ENCODE data around the gene PROM1. TPM values are rescaled to one million over a fixed set of nuclear protein-coding genes. Genes with fewer than 3 reads are reported as not detected.
A peak's percentile ranks its signal among the peaks of the same experiment; 100 is the strongest.

PROM1 gene
- total RNA-seq, 1 experiment from 2014 or later = 65.1 TPM

DNA sequence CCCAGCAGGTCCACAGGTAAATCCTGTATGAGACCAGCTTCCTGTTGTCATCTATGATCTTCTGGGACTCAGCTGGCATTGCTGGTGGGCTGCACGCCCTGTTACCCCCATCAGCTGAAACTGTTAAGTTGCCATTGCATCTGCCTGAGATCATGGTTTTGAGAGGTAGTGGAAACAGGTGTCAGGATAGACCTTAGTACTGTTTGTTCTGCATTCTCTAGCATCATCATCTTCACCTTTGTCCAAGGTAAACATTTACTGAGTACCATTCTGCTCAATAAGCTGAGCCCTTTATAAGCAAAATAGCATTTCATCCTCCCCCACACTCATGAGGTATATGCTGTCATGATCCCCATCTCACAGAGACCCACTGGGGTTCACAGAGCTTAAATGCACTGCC, 42.9 kb upstream of the PROM1 start:
- no peaks in the 10 kb centered on the region for H3K9me3 Mint-ChIP-seq
- ATAC-seq = no peak
- CTCF ChIA-PET = interaction anchor here (0.8 to 1.2 kb wide), 2 partner anchors 79 to 321 kb away, joined by 3 to 5 read pairs; no protein-coding TSS in a partner anchor
- POLR2A ChIA-PET = no interaction called here
- no peak overlapping the region for H3K27ac Mint-ChIP-seq
- DNase-seq (ENCODE audit: low spot score) = no peak
- H3K36me3 Mint-ChIP-seq = no peaks in the 10 kb centered on the region
- TF ChIP-seq, protein P1, sequence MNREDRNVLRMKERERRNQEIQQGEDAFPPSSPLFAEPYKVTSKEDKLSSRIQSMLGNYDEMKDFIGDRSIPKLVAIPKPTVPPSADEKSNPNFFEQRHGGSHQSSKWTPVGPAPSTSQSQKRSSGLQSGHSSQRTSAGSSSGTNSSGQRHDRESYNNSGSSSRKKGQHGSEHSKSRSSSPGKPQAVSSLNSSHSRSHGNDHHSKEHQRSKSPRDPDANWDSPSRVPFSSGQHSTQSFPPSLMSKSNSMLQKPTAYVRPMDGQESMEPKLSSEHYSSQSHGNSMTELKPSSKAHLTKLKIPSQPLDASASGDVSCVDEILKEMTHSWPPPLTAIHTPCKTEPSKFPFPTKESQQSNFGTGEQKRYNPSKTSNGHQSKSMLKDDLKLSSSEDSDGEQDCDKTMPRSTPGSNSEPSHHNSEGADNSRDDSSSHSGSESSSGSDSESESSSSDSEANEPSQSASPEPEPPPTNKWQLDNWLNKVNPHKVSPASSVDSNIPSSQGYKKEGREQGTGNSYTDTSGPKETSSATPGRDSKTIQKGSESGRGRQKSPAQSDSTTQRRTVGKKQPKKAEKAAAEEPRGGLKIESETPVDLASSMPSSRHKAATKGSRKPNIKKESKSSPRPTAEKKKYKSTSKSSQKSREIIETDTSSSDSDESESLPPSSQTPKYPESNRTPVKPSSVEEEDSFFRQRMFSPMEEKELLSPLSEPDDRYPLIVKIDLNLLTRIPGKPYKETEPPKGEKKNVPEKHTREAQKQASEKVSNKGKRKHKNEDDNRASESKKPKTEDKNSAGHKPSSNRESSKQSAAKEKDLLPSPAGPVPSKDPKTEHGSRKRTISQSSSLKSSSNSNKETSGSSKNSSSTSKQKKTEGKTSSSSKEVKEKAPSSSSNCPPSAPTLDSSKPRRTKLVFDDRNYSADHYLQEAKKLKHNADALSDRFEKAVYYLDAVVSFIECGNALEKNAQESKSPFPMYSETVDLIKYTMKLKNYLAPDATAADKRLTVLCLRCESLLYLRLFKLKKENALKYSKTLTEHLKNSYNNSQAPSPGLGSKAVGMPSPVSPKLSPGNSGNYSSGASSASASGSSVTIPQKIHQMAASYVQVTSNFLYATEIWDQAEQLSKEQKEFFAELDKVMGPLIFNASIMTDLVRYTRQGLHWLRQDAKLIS (CRISPR knock-in tag; IDR thresholded peaks at IDR 0.05; ENCODE audit: borderline replicate concordance) = no peak
- TF ChIP-seq KAT7 (CRISPR knock-in tag; IDR thresholded peaks at IDR 0.05; ENCODE audit: borderline replicate concordance) = no peak
- TF ChIP-seq, protein P2, sequence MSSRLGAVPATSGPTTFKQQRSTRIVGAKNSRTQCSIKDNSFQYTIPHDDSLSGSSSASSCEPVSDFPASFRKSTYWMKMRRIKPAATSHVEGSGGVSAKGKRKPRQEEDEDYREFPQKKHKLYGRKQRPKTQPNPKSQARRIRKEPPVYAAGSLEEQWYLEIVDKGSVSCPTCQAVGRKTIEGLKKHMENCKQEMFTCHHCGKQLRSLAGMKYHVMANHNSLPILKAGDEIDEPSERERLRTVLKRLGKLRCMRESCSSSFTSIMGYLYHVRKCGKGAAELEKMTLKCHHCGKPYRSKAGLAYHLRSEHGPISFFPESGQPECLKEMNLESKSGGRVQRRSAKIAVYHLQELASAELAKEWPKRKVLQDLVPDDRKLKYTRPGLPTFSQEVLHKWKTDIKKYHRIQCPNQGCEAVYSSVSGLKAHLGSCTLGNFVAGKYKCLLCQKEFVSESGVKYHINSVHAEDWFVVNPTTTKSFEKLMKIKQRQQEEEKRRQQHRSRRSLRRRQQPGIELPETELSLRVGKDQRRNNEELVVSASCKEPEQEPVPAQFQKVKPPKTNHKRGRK (CRISPR knock-in tag; IDR thresholded peaks at IDR 0.05; ENCODE audit: borderline replicate concordance) = no peak
- no peak for TF ChIP-seq HMGA2 (CRISPR knock-in tag; IDR thresholded peaks at IDR 0.05)
- no peak for TF ChIP-seq PRRX2 (CRISPR knock-in tag; IDR thresholded peaks at IDR 0.05)
- TF ChIP-seq, protein P3, sequence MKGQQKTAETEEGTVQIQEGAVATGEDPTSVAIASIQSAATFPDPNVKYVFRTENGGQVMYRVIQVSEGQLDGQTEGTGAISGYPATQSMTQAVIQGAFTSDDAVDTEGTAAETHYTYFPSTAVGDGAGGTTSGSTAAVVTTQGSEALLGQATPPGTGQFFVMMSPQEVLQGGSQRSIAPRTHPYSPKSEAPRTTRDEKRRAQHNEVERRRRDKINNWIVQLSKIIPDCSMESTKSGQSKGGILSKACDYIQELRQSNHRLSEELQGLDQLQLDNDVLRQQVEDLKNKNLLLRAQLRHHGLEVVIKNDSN (CRISPR knock-in tag; IDR thresholded peaks at IDR 0.05) = no peak
- no peak for TF ChIP-seq MYBL2 (CRISPR knock-in tag; IDR thresholded peaks at IDR 0.05)
- TF ChIP-seq, protein P4, sequence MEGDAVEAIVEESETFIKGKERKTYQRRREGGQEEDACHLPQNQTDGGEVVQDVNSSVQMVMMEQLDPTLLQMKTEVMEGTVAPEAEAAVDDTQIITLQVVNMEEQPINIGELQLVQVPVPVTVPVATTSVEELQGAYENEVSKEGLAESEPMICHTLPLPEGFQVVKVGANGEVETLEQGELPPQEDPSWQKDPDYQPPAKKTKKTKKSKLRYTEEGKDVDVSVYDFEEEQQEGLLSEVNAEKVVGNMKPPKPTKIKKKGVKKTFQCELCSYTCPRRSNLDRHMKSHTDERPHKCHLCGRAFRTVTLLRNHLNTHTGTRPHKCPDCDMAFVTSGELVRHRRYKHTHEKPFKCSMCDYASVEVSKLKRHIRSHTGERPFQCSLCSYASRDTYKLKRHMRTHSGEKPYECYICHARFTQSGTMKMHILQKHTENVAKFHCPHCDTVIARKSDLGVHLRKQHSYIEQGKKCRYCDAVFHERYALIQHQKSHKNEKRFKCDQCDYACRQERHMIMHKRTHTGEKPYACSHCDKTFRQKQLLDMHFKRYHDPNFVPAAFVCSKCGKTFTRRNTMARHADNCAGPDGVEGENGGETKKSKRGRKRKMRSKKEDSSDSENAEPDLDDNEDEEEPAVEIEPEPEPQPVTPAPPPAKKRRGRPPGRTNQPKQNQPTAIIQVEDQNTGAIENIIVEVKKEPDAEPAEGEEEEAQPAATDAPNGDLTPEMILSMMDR (IDR thresholded peaks at IDR 0.05) = no peak
- TF ChIP-seq, protein P5, sequence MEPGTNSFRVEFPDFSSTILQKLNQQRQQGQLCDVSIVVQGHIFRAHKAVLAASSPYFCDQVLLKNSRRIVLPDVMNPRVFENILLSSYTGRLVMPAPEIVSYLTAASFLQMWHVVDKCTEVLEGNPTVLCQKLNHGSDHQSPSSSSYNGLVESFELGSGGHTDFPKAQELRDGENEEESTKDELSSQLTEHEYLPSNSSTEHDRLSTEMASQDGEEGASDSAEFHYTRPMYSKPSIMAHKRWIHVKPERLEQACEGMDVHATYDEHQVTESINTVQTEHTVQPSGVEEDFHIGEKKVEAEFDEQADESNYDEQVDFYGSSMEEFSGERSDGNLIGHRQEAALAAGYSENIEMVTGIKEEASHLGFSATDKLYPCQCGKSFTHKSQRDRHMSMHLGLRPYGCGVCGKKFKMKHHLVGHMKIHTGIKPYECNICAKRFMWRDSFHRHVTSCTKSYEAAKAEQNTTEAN (CRISPR knock-in tag; IDR thresholded peaks at IDR 0.05) = no peak
- no peak for TF ChIP-seq ZNF671 (CRISPR knock-in tag; IDR thresholded peaks at IDR 0.05)
- no peak for TF ChIP-seq FOXK1 (CRISPR knock-in tag; IDR thresholded peaks at IDR 0.05)
- H3K27me3 Mint-ChIP-seq (ENCODE audit: low read depth) = no peaks in the 10 kb centered on the region
- no peaks in the 10 kb centered on the region for H3K4me1 Mint-ChIP-seq
- H3K4me3 Mint-ChIP-seq = no peak overlapping the region

DNA sequence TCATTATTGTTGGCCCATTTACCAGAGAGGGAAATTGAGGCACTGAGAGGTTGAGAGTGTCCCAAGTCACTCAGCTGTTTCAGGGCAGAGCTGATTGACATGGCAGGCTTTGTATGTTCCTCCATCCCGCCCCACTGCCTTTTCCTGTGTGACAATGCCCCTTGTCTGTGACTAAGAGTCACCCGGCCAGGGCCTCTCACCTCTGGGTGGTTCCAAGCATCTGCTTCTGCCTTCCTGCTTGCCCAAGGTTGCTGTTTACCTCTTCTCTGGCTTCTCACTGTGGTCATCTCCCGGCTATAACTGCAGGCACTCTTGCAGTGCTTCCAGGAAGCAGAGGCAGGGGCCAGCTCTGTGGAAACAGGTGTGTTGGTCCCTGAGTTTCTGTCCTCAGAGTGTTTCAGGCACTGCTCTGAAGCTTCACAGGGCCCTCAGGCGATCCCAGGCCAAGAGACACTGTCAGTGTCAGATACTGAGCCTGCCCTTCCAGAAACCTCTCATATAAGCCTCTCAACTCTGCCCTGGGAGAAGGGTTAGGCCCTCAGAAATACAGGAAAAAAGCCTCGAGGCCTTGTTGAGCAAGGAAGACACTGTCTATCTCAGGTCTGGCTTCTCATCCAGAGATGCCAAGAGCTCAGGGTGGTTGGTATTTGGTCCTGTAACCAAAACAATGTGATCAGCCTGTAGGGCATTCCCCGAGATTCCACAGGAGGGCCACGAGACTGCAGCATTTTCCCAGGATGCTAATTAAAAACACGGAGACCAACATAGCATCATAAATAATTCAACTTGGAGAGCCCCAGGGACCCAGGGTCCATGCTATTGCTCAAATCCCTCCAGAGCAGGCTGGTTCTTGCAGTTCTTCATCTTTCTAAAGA, 42.0 kb upstream of the PROM1 start:
- Mint-ChIP-seq H3K9me3 (no peaks in the 10 kb centered on the region), H3K4me1 (no peaks in the 10 kb centered on the region), H3K36me3 (no peaks in the 10 kb centered on the region), H3K4me3 (no peak overlapping the region), H3K27ac (no peak overlapping the region), H3K27me3 (ENCODE audit: low read depth) (no peaks in the 10 kb centered on the region)
- peak; percentile 68 for ATAC-seq
- ChIA-PET CTCF (interaction anchor here (0.8 to 1.2 kb wide), 3 partner anchors 23 to 320 kb away, joined by 3 to 5 read pairs (median 3); no protein-coding TSS in a partner anchor), POLR2A (no interaction called here)
- DNase-seq (ENCODE audit: low spot score) = no peak
- TF ChIP-seq PRRX2 (CRISPR knock-in tag; IDR thresholded peaks at IDR 0.05) (no peak), FOXJ3 (CRISPR knock-in tag; IDR thresholded peaks at IDR 0.05; ENCODE audit: borderline replicate concordance) (no peak), KAT7 (CRISPR knock-in tag; IDR thresholded peaks at IDR 0.05; ENCODE audit: borderline replicate concordance) (no peak), TEAD4 (CRISPR knock-in tag; IDR thresholded peaks at IDR 0.05) (no peak), FOXK1 (CRISPR knock-in tag; IDR thresholded peaks at IDR 0.05) (no peak), GABPB1 (CRISPR knock-in tag; IDR thresholded peaks at IDR 0.05) (no peak)
- TF ChIP-seq, protein P6, sequence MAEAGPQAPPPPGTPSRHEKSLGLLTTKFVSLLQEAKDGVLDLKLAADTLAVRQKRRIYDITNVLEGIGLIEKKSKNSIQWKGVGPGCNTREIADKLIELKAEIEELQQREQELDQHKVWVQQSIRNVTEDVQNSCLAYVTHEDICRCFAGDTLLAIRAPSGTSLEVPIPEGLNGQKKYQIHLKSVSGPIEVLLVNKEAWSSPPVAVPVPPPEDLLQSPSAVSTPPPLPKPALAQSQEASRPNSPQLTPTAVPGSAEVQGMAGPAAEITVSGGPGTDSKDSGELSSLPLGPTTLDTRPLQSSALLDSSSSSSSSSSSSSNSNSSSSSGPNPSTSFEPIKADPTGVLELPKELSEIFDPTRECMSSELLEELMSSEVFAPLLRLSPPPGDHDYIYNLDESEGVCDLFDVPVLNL (CRISPR knock-in tag; IDR thresholded peaks at IDR 0.05; ENCODE audit: borderline replicate concordance, low read depth) = no peak
- TF ChIP-seq, protein P7, sequence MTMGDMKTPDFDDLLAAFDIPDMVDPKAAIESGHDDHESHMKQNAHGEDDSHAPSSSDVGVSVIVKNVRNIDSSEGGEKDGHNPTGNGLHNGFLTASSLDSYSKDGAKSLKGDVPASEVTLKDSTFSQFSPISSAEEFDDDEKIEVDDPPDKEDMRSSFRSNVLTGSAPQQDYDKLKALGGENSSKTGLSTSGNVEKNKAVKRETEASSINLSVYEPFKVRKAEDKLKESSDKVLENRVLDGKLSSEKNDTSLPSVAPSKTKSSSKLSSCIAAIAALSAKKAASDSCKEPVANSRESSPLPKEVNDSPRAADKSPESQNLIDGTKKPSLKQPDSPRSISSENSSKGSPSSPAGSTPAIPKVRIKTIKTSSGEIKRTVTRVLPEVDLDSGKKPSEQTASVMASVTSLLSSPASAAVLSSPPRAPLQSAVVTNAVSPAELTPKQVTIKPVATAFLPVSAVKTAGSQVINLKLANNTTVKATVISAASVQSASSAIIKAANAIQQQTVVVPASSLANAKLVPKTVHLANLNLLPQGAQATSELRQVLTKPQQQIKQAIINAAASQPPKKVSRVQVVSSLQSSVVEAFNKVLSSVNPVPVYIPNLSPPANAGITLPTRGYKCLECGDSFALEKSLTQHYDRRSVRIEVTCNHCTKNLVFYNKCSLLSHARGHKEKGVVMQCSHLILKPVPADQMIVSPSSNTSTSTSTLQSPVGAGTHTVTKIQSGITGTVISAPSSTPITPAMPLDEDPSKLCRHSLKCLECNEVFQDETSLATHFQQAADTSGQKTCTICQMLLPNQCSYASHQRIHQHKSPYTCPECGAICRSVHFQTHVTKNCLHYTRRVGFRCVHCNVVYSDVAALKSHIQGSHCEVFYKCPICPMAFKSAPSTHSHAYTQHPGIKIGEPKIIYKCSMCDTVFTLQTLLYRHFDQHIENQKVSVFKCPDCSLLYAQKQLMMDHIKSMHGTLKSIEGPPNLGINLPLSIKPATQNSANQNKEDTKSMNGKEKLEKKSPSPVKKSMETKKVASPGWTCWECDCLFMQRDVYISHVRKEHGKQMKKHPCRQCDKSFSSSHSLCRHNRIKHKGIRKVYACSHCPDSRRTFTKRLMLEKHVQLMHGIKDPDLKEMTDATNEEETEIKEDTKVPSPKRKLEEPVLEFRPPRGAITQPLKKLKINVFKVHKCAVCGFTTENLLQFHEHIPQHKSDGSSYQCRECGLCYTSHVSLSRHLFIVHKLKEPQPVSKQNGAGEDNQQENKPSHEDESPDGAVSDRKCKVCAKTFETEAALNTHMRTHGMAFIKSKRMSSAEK (CRISPR knock-in tag; IDR thresholded peaks at IDR 0.05; ENCODE audit: borderline replicate concordance) = no peak
